WTC11 (cell line): Measurements from ENCODE around the gene TBC1D22B. TPM values are rescaled to one million over a fixed set of nuclear protein-coding genes. Genes with fewer than 3 reads are reported as not detected.
A peak's percentile ranks its signal among the peaks of the same experiment; 100 is the strongest.

Experiments used
- ATAC-seq: fragments of 200-7000 bp; cut with Tn5 transposase; 2 replicates; pipeline ENCODE4 v1.10.0; 2021; ENCODE audit warnings: mild to moderate bottlenecking, moderate library complexity
- CTCF ChIA-PET: fragments of 300-600 bp; sonication (Branson Sonifier 250); formaldehyde crosslinking; loops from one replicate; lab custom pipeline; 2021; ENCODE audit warnings: antibody characterized with exemption; lab: Charles Lee
- POLR2A ChIA-PET: fragments of 350-600 bp; sonication (Branson Sonifier 250); formaldehyde crosslinking; loops from one replicate; lab custom pipeline; 2021; ENCODE audit warnings: antibody characterized with exemption; lab: Charles Lee
- DNase-seq: peaks from one replicate; pipeline ENCODE4 v3.0.0; 2021; ENCODE audit warnings: low spot score
- H3K27ac Mint-ChIP-seq: 2 replicates; pipeline ENCODE4 v1.8.0; 2021; ENCODE audit warnings: mixed read lengths
- H3K27me3 Mint-ChIP-seq: 2 replicates; pipeline ENCODE4 v1.8.0; 2021; ENCODE audit warnings: low read depth, mild to moderate bottlenecking, moderate library complexity, mixed read lengths
- H3K36me3 Mint-ChIP-seq: 2 replicates; pipeline ENCODE4 v1.8.0; 2021; ENCODE audit warnings: mixed read lengths
- H3K4me1 Mint-ChIP-seq: 2 replicates; pipeline ENCODE4 v1.8.0; 2022; ENCODE audit warnings: mixed read lengths
- H3K4me3 Mint-ChIP-seq: 2 replicates; pipeline ENCODE4 v1.8.0; 2021; ENCODE audit warnings: mild to moderate bottlenecking, moderate library complexity, mixed read lengths
- H3K9me3 Mint-ChIP-seq: 2 replicates; pipeline ENCODE4 v1.8.0; 2021; ENCODE audit warnings: mixed read lengths
- ELF4 ChIP-seq: sonication (generic); formaldehyde crosslinking; IDR thresholded peaks from 2 replicates; pipeline ENCODE4 v1.8.1; 2022; ENCODE audit warnings: low read depth, mild to moderate bottlenecking, moderate library complexity, missing genetic modification reagents
- FOXP1 ChIP-seq: sonication (generic); formaldehyde crosslinking; IDR thresholded peaks from 2 replicates; pipeline ENCODE4 v1.8.0; 2022; ENCODE audit warnings: missing genetic modification reagents, mild to moderate bottlenecking, moderate library complexity, borderline replicate concordance
- GABPB1 ChIP-seq: sonication (generic); formaldehyde crosslinking; IDR thresholded peaks from 2 replicates; pipeline ENCODE4 v1.8.1; 2023; ENCODE audit warnings: mild to moderate bottlenecking, missing genetic modification reagents
- GTF2I ChIP-seq: fragments of 250-450 bp; sonication (Bioruptor Pico); conservative IDR thresholded peaks from 2 replicates; pipeline ENCODE4 v1.4.0; 2021; ENCODE audit warnings: mild to moderate bottlenecking
- IRF2 ChIP-seq: sonication (generic); formaldehyde crosslinking; IDR thresholded peaks from 2 replicates; pipeline ENCODE4 v1.8.0; 2022; ENCODE audit warnings: low read depth, missing genetic modification reagents, borderline replicate concordance
- RELA ChIP-seq: sonication (generic); formaldehyde crosslinking; IDR thresholded peaks from 2 replicates; pipeline ENCODE4 v1.8.1; 2022; ENCODE audit warnings: missing genetic modification reagents, mild to moderate bottlenecking, borderline replicate concordance
- TEAD1 ChIP-seq: sonication (generic); formaldehyde crosslinking; IDR thresholded peaks from 2 replicates; pipeline ENCODE4 v1.8.0; 2022; ENCODE audit warnings: mild to moderate bottlenecking, missing genetic modification reagents
- ZNF121 ChIP-seq: sonication (generic); formaldehyde crosslinking; IDR thresholded peaks from 2 replicates; pipeline ENCODE4 v1.8.0; 2023; ENCODE audit warnings: missing genetic modification reagents
- ZNF232 ChIP-seq: sonication (generic); formaldehyde crosslinking; IDR thresholded peaks from 2 replicates; pipeline ENCODE4 v1.8.0; 2022; ENCODE audit warnings: mild to moderate bottlenecking, missing genetic modification reagents
- ZNF396 ChIP-seq: fragments of 250-450 bp; sonication (Bioruptor Pico); IDR thresholded peaks from 2 replicates; pipeline ENCODE4 v1.8.0; 2021; ENCODE audit warnings: mild to moderate bottlenecking, moderate library complexity, borderline replicate concordance
- total RNA-seq: library from RNA; stranded (reverse); gene quantifications from 3 replicates; pipeline ENCODE4 v1.2.3, GENCODE V29; 2021
- TF ChIP-seq, protein P1 (sequence below): fragments of 250-450 bp; sonication (Bioruptor Pico); IDR thresholded peaks from 2 replicates; pipeline ENCODE4 v1.9.0; 2021; ENCODE audit warnings: moderate library complexity, mild to moderate bottlenecking, inconsistent platforms, borderline replicate concordance
- TF ChIP-seq, protein P2 (sequence below): sonication (generic); formaldehyde crosslinking; IDR thresholded peaks from 2 replicates; pipeline ENCODE4 v1.8.0; 2022; ENCODE audit warnings: missing genetic modification reagents
- TF ChIP-seq, protein P3 (sequence below): sonication (generic); formaldehyde crosslinking; IDR thresholded peaks from 2 replicates; pipeline ENCODE4 v1.8.0; 2023; ENCODE audit warnings: mild to moderate bottlenecking, missing genetic modification reagents
- TF ChIP-seq, protein P4 (sequence below): sonication (generic); formaldehyde crosslinking; conservative IDR thresholded peaks from 2 replicates; pipeline ENCODE4 v1.8.1; 2023; ENCODE audit warnings: mild to moderate bottlenecking, low read depth, missing genetic modification reagents, moderate library complexity
- TF ChIP-seq, protein P5 (sequence below): sonication (generic); formaldehyde crosslinking; IDR thresholded peaks from 2 replicates; pipeline ENCODE4 v1.8.1; 2023; ENCODE audit warnings: mild to moderate bottlenecking, missing genetic modification reagents
- TF ChIP-seq, protein P6 (sequence below): sonication (generic); formaldehyde crosslinking; IDR thresholded peaks from 2 replicates; pipeline ENCODE4 v1.8.0; 2022; ENCODE audit warnings: mild to moderate bottlenecking, missing genetic modification reagents
- TF ChIP-seq, protein P7 (sequence below): sonication (generic); formaldehyde crosslinking; IDR thresholded peaks from 2 replicates; pipeline ENCODE4 v1.8.0; 2022; ENCODE audit warnings: mild to moderate bottlenecking, missing genetic modification reagents
- TF ChIP-seq, protein P8 (sequence below): fragments of 250-450 bp; sonication (Bioruptor Pico); IDR thresholded peaks from 2 replicates; pipeline ENCODE4 v1.9.0; 2021; ENCODE audit warnings: mild to moderate bottlenecking

TBC1D22B gene
- total RNA-seq, 1 experiment from 2014 or later, result 16.4 TPM

DNA sequence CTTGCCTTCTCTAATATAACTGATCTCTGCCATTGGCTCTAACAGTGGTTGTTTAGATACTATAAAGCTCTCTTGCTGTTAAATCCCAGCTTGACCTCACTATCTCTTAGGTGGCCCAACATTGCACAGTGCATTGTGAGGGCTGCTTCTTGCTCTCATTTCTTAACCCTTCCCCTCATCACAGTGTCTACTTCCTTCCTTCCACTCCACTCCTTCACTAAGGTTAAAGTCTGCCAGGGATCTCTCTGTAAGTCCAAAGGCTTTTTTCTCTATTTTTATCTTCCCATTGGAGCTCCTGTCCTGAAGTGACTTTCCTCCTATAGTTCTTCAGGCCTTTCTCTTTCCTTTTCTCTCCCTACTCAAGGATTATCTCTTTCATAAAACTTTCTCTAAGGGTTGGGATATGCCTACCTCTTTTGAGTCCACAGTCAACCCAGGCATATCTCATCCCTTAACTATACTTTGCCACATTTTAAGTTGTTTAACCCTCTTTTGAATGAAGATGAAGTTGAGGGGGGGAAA, 4.0 kb upstream of the TBC1D22B start:
- no peaks in the 10 kb centered on the region for H3K9me3 Mint-ChIP-seq

DNA sequence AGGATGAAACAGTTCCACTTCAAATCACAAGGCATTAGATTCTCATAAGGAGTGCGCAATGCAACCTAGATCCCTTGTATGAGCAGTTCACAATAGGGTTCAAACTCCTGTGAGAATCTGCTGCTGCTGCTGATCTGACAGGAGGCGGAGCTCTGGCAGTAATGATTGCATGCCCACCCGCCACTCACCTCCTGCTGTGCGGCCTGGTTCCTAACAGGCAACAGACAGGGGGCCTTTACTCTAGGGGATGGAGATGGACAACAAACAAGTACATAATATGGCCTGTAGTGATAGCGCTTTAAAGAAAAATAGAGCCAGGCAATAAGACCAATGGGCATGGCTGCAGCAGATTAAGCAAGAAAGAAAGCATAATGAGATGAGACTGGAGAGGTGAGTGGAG, 2.7 kb upstream of the TBC1D22B start:
- ATAC-seq (no peak), DNase-seq (peak; percentile 50)
- Mint-ChIP-seq H3K27me3 (peaks cover 4% of the 10 kb centered on the region), H3K4me1 (peaks cover 30% of the 10 kb centered on the region), H3K9me3 (no peaks in the 10 kb centered on the region), H3K4me3 (no peak overlapping the region), H3K27ac (no peak overlapping the region), H3K36me3 (no peaks in the 10 kb centered on the region)
- POLR2A ChIA-PET, result interaction anchor here (0.7 kb wide), 1 partner anchor 45 kb away, joined by 5 read pairs; no protein-coding TSS in a partner anchor
- CTCF ChIA-PET, result interaction anchor here (1.5 kb wide), 1 partner anchor 60 kb away, joined by 3 read pairs; no protein-coding TSS in a partner anchor
- TF ChIP-seq IRF2 (CRISPR knock-in tag) (no peak), ZNF396 (CRISPR knock-in tag) (no peak), TEAD1 (CRISPR knock-in tag) (no peak), ZNF232 (CRISPR knock-in tag) (no peak), FOXP1 (CRISPR knock-in tag) (no peak), ZNF121 (CRISPR knock-in tag) (no peak)
- TF ChIP-seq, protein P1, sequence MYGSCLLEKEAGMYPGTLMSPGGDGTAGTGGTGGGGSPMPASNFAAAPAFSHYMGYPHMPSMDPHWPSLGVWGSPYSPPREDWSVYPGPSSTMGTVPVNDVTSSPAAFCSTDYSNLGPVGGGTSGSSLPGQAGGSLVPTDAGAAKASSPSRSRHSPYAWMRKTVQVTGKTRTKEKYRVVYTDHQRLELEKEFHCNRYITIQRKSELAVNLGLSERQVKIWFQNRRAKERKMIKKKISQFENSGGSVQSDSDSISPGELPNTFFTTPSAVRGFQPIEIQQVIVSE, result no peak
- TF ChIP-seq, protein P2, sequence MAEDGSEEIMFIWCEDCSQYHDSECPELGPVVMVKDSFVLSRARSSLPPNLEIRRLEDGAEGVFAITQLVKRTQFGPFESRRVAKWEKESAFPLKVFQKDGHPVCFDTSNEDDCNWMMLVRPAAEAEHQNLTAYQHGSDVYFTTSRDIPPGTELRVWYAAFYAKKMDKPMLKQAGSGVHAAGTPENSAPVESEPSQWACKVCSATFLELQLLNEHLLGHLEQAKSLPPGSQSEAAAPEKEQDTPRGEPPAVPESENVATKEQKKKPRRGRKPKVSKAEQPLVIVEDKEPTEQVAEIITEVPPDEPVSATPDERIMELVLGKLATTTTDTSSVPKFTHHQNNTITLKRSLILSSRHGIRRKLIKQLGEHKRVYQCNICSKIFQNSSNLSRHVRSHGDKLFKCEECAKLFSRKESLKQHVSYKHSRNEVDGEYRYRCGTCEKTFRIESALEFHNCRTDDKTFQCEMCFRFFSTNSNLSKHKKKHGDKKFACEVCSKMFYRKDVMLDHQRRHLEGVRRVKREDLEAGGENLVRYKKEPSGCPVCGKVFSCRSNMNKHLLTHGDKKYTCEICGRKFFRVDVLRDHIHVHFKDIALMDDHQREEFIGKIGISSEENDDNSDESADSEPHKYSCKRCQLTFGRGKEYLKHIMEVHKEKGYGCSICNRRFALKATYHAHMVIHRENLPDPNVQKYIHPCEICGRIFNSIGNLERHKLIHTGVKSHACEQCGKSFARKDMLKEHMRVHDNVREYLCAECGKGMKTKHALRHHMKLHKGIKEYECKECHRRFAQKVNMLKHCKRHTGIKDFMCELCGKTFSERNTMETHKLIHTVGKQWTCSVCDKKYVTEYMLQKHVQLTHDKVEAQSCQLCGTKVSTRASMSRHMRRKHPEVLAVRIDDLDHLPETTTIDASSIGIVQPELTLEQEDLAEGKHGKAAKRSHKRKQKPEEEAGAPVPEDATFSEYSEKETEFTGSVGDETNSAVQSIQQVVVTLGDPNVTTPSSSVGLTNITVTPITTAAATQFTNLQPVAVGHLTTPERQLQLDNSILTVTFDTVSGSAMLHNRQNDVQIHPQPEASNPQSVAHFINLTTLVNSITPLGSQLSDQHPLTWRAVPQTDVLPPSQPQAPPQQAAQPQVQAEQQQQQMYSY (CRISPR knock-in tag), result no peak
- TF ChIP-seq, protein P3, sequence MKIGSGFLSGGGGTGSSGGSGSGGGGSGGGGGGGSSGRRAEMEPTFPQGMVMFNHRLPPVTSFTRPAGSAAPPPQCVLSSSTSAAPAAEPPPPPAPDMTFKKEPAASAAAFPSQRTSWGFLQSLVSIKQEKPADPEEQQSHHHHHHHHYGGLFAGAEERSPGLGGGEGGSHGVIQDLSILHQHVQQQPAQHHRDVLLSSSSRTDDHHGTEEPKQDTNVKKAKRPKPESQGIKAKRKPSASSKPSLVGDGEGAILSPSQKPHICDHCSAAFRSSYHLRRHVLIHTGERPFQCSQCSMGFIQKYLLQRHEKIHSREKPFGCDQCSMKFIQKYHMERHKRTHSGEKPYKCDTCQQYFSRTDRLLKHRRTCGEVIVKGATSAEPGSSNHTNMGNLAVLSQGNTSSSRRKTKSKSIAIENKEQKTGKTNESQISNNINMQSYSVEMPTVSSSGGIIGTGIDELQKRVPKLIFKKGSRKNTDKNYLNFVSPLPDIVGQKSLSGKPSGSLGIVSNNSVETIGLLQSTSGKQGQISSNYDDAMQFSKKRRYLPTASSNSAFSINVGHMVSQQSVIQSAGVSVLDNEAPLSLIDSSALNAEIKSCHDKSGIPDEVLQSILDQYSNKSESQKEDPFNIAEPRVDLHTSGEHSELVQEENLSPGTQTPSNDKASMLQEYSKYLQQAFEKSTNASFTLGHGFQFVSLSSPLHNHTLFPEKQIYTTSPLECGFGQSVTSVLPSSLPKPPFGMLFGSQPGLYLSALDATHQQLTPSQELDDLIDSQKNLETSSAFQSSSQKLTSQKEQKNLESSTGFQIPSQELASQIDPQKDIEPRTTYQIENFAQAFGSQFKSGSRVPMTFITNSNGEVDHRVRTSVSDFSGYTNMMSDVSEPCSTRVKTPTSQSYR (CRISPR knock-in tag), result no peak
- TF ChIP-seq, protein P4, sequence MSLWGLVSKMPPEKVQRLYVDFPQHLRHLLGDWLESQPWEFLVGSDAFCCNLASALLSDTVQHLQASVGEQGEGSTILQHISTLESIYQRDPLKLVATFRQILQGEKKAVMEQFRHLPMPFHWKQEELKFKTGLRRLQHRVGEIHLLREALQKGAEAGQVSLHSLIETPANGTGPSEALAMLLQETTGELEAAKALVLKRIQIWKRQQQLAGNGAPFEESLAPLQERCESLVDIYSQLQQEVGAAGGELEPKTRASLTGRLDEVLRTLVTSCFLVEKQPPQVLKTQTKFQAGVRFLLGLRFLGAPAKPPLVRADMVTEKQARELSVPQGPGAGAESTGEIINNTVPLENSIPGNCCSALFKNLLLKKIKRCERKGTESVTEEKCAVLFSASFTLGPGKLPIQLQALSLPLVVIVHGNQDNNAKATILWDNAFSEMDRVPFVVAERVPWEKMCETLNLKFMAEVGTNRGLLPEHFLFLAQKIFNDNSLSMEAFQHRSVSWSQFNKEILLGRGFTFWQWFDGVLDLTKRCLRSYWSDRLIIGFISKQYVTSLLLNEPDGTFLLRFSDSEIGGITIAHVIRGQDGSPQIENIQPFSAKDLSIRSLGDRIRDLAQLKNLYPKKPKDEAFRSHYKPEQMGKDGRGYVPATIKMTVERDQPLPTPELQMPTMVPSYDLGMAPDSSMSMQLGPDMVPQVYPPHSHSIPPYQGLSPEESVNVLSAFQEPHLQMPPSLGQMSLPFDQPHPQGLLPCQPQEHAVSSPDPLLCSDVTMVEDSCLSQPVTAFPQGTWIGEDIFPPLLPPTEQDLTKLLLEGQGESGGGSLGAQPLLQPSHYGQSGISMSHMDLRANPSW (CRISPR knock-in tag), result no peak
- TF ChIP-seq, protein P5, sequence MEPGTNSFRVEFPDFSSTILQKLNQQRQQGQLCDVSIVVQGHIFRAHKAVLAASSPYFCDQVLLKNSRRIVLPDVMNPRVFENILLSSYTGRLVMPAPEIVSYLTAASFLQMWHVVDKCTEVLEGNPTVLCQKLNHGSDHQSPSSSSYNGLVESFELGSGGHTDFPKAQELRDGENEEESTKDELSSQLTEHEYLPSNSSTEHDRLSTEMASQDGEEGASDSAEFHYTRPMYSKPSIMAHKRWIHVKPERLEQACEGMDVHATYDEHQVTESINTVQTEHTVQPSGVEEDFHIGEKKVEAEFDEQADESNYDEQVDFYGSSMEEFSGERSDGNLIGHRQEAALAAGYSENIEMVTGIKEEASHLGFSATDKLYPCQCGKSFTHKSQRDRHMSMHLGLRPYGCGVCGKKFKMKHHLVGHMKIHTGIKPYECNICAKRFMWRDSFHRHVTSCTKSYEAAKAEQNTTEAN, result no peak

More for the DNA sequence above, 4.0 kb upstream of the TBC1D22B start:
- TF ChIP-seq ZNF121 (CRISPR knock-in tag), result no peak
- TF ChIP-seq, protein P6, sequence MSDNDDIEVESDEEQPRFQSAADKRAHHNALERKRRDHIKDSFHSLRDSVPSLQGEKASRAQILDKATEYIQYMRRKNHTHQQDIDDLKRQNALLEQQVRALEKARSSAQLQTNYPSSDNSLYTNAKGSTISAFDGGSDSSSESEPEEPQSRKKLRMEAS (CRISPR knock-in tag), result no peak
- TF ChIP-seq, protein P7, sequence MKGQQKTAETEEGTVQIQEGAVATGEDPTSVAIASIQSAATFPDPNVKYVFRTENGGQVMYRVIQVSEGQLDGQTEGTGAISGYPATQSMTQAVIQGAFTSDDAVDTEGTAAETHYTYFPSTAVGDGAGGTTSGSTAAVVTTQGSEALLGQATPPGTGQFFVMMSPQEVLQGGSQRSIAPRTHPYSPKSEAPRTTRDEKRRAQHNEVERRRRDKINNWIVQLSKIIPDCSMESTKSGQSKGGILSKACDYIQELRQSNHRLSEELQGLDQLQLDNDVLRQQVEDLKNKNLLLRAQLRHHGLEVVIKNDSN (CRISPR knock-in tag), result no peak
- no peak for TF ChIP-seq GABPB1 (CRISPR knock-in tag)
- no peak for TF ChIP-seq GTF2I (CRISPR knock-in tag)
- no peak for TF ChIP-seq ELF4 (CRISPR knock-in tag)
- TF ChIP-seq, protein P8, sequence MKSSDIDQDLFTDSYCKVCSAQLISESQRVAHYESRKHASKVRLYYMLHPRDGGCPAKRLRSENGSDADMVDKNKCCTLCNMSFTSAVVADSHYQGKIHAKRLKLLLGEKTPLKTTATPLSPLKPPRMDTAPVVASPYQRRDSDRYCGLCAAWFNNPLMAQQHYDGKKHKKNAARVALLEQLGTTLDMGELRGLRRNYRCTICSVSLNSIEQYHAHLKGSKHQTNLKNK, result no peak
- TF ChIP-seq RELA, result no peak
- no peak overlapping the region for H3K4me3 Mint-ChIP-seq
- ChIA-PET POLR2A (no interaction called here), CTCF (no interaction called here)
- H3K27me3 Mint-ChIP-seq, result peaks cover 13% of the 10 kb centered on the region
- no peaks in the 10 kb centered on the region for H3K36me3 Mint-ChIP-seq
- ATAC-seq (no peak), DNase-seq (no peak)
- no peak overlapping the region for H3K27ac Mint-ChIP-seq
- H3K4me1 Mint-ChIP-seq, result peaks cover 18% of the 10 kb centered on the region
